GM10266 (cell line): ENCODE results near the gene RPRML.
"Not testable (repeated sequence)": the region's sequence is repeated elsewhere in the genome, so short reads cannot be mapped to it uniquely, and the experiment has no call there.

Experiments used
- DNase-seq: peaks from one replicate; pipeline ENCODE4 v3.0.0; 2012; ENCODE audit errors: extremely low spot score
- TF ChIP-seq, protein P1 (sequence below): IDR thresholded peaks from 2 replicates; pipeline ENCODE4 v1.5.1; 2012; ENCODE audit warnings: mild to moderate bottlenecking, low read depth; ENCODE audit not compliant: control insufficient read depth, insufficient read depth; ENCODE audit errors: missing control alignments

Gene RPRML

GRCh38 chr17:46979147-46979863 is at the start of gene RPRML:
RPRML (minus strand) TSS chr17:46979253; CDS start chr17:46979007, 246 bp downstream.
- peak; percentile 63 for DNase-seq
- TF ChIP-seq, protein P1, sequence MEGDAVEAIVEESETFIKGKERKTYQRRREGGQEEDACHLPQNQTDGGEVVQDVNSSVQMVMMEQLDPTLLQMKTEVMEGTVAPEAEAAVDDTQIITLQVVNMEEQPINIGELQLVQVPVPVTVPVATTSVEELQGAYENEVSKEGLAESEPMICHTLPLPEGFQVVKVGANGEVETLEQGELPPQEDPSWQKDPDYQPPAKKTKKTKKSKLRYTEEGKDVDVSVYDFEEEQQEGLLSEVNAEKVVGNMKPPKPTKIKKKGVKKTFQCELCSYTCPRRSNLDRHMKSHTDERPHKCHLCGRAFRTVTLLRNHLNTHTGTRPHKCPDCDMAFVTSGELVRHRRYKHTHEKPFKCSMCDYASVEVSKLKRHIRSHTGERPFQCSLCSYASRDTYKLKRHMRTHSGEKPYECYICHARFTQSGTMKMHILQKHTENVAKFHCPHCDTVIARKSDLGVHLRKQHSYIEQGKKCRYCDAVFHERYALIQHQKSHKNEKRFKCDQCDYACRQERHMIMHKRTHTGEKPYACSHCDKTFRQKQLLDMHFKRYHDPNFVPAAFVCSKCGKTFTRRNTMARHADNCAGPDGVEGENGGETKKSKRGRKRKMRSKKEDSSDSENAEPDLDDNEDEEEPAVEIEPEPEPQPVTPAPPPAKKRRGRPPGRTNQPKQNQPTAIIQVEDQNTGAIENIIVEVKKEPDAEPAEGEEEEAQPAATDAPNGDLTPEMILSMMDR: no peak

DNA sequence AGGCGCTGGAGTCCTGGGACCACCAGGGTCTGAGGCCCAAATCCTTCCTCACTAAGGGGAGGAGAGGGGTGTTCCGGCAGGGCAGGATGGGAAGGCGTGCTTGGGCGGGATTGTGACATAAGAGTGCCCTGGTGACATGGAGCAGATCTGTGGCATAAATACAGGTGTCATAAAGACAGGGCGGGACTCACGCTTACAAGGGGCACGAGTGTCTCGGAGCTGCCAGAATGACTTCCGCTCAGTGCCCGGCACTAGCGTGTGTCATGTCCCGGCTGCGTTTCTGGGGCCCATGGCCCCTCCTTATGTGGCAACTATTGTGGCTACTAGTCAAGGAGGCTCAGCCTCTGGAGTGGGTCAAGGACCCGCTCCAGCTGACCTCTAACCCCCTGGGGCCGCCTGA is 37.9 kb upstream of the RPRML start:
- DNase-seq: not testable (repeated sequence)

DNA sequence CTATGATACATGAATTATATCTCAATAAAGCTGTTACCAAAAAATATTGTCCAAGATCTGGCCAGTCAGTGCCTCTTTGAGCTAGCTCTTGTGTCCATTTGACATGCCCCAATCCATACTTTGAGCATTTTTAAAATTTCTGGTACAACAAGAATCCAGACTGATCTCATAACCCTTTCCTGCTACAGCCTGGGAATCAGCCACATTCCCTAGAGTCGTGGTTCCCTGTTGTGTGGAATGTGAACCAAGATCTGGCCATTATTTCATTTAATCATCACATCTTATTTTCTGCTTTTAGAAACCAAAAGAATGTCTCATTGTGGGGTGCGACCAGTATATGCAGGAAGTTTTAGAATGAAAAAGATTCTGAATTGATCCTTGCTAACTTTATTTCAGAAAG is 34.3 kb upstream of the RPRML start:
- TF ChIP-seq, protein P1: no peak
- no peak for DNase-seq

DNA sequence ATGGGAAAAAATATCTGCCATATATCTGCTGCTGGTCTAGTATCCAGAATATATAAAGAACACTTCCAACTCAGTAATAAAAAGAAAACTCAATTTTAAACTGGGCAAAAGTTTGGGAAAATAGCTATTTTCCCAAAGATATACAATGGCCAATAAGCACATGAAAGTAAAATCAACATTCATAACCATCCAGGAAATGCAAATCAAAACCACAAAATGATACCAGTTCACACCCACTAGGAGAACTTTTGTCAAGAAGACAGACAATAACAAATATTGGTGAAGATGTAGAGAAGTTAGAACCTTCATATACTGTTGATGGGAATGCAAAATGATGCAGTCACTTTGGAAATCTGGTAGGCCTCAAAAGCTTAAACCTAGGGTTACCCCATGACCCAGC is 33.4 kb upstream of the RPRML start:
- TF ChIP-seq, protein P1: no peak
- no peak for DNase-seq

DNA sequence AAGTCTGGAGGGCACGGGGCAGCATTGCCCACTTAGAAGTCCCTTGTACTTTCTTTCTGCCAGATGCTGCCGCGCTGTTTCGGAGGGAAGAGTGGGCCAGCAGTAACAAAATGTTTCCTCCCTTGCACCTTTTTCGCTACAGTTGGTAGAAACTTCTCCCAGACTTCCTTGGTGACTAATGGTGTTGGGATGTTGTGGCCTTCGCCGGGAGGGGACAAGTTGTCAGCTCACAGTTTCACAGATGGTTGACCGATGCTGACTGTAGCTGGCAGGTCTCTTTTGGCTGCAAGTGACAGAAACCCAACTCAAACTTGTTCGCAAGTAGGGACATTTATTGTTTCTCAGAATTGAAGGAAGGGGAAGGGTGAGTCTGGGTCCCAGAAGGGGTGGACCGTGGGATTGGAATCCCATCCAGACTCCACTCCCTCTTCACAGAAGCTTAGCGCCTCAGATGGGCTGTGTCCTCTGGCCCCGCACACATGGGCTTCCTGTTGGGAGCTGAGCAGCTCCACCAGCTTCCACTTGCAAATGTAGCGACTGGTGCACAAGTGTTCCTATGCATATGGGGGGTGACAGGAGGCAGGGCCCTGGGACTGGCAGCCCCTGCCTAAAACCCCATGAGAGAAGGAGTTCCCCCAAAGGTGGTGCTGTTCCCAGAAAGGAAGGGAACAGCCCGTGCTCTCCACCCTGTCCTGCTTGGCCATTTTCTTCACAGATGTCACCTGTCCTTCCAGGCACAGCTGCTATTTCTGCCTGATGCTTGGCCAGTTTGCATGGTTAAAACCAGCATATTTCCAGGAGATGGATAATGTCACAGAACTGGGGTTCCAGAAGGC is 30.9 kb upstream of the RPRML start:
- DNase-seq: no peak
- TF ChIP-seq, protein P1: no peak

DNA sequence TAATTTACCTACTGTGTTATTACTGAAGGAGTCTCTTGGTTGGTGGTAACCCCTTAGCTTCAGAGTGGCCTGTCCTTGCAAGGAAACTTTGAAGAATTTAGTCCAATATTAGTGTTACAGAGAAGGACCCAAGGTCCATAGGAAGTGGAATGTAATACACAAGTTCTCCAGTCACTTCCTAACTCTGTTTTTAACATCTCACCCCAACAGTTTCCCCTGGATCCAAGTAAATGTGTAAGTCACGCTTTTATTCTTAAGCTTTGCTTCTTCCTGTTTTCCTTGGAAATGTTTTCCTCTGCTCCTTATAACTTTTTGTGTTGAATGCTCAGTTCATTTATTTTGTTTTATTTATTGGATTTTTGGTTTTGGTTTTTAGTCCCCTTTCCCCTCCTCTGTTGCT is 25.9 kb upstream of the RPRML start:
- DNase-seq: no peak
- TF ChIP-seq, protein P1: no peak

DNA sequence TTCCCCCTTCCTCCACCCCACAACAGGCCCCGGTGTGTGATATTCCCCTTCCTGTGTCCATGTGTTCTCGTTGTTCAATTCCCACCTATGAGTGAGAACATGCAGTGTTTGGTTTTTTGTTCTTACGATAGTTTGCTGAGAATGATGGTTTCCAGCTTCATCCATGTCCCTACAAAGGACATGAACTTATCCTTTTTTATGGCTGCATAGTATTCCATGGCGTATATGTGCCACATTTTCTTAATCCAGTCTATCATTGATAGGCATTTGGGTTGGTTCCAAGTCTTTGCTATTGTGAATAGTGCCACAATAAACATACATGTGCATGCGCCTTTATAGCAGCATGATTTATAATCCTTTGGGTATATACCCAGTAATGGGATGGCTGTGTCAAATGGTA is 24.8 kb upstream of the RPRML start:
- not testable (repeated sequence) for DNase-seq

DNA sequence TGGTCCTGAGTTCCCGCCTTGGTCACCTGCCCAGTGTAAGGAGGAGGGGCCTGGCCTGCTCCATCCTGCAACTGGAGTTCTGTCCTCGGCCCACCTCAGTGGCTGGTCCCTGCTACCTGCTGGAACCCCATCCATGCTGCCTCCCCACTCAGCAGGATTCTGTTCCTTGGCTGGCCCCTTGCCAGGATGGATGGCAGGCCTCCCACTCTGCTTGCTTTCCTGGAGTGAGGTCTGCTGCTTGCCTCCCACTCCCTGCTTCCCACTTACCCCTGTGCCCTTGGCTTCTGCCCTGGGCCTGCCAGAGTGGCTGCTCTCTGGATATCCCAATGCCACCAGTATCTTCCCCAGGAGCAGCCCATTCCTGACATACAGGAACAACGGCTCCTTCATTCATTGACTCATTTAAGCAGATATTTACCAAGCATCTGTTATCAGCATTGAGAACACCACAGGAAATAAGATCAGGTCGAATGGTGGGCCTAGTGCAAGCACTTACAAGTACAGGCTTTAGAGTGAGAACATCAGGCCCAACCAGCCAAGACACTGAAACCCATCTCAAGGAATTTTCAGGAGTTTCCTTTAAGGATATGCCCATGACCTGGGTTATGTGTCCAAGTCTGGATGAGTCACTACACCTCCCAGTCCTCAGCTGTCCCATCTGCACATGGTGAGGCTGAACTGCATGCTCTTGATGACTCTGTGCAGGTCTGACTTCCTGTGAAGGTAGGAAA is 17.0 kb upstream of the RPRML start:
- DNase-seq: no peak
- TF ChIP-seq, protein P1: no peak
